Neural progenitor cell (in vitro differentiated cells): ENCODE results near the gene UROC1. TPM values are rescaled to one million over a fixed set of nuclear protein-coding genes. Genes with fewer than 3 reads are reported as not detected.
A peak's percentile ranks its signal among the peaks of the same experiment; 100 is the strongest.

Experiments
- DNase-seq: peaks from one replicate; pipeline ENCODE4 v3.0.0-alpha.2; 2016; ENCODE audit warnings: low spot score
- H2AFZ ChIP-seq: fragments of 200-600 bp; sonication (generic); replicated peaks from 2 replicates; pipeline ENCODE4 v1.6.1; 2016; ENCODE audit warnings: antibody characterized with exemption
- H3F3A ChIP-seq: fragments of 200-600 bp; sonication (generic); 2 replicates; pipeline ENCODE4 v1.6.1; 2016; ENCODE audit warnings: antibody characterized with exemption, low read depth
- H3K27ac ChIP-seq: fragments of 200-600 bp; sonication (generic); 2 replicates; pipeline ENCODE4 v1.5.1; 2016; ENCODE audit warnings: mild to moderate bottlenecking
- H3K27me3 ChIP-seq: fragments of 200-600 bp; sonication (generic); 2 replicates; pipeline ENCODE4 v1.6.1; 2016; ENCODE audit warnings: mild to moderate bottlenecking, moderate library complexity
- H3K36me3 ChIP-seq: fragments of 200-600 bp; sonication (generic); 2 replicates; pipeline ENCODE4 v1.5.1; 2016
- H3K4me1 ChIP-seq: fragments of 200-600 bp; sonication (generic); 2 replicates; pipeline ENCODE4 v1.6.1; 2016; ENCODE audit warnings: mixed run types
- H3K4me2 ChIP-seq: fragments of 200-600 bp; sonication (generic); 2 replicates; pipeline ENCODE4 v1.6.1; 2016
- H3K4me3 ChIP-seq: fragments of 200-600 bp; sonication (generic); 2 replicates; pipeline ENCODE4 v1.5.1; 2016
- H3K79me2 ChIP-seq: fragments of 200-600 bp; sonication (generic); 2 replicates; pipeline ENCODE4 v1.6.1; 2016; ENCODE audit warnings: low read depth
- H3K9ac ChIP-seq: fragments of 200-600 bp; sonication (generic); 2 replicates; pipeline ENCODE4 v1.6.1; 2016
- H3K9me3 ChIP-seq: fragments of 200-600 bp; sonication (generic); 2 replicates; pipeline ENCODE4 v1.5.1; 2016; ENCODE audit warnings: low read depth
- H4K20me1 ChIP-seq: fragments of 200-600 bp; sonication (generic); 2 replicates; pipeline ENCODE4 v1.6.1; 2016; ENCODE audit warnings: low read depth
- H3K27ac Mint-ChIP-seq: 3 replicates; pipeline ENCODE4 v1.8.0; 2021; ENCODE audit warnings: mixed read lengths
- H3K27me3 Mint-ChIP-seq: 2 replicates; pipeline ENCODE4 v1.8.0; 2022; ENCODE audit warnings: low read depth, mild to moderate bottlenecking, inconsistent platforms, moderate library complexity, mixed read lengths; ENCODE audit not compliant: insufficient read depth
- H3K36me3 Mint-ChIP-seq: 3 replicates; pipeline ENCODE4 v1.8.0; 2021; ENCODE audit warnings: mixed read lengths
- H3K4me1 Mint-ChIP-seq: 3 replicates; pipeline ENCODE4 v1.8.0; 2021; ENCODE audit warnings: mixed read lengths
- H3K4me3 Mint-ChIP-seq: 3 replicates; pipeline ENCODE4 v1.8.0; 2021; ENCODE audit warnings: mild to moderate bottlenecking, moderate library complexity, mixed read lengths
- H3K9me3 Mint-ChIP-seq: 3 replicates; pipeline ENCODE4 v1.8.0; 2020; ENCODE audit warnings: mixed read lengths
- EZH2 ChIP-seq: fragments of 200-600 bp; sonication (generic); IDR thresholded peaks from 2 replicates; pipeline ENCODE4 v1.6.1; 2017; ENCODE audit warnings: antibody characterized with exemption, mild to moderate bottlenecking, moderate library complexity
- EZH2phosphoT487 ChIP-seq: fragments of 200-600 bp; sonication (generic); IDR thresholded peaks from 2 replicates; pipeline ENCODE4 v1.6.1; 2017; ENCODE audit warnings: antibody characterized with exemption
- total RNA-seq: library from RNA; depleted of rRNA; stranded (reverse); fragments of >200 nt; gene quantifications from 2 replicates; pipeline ENCODE4 v1.2.3, GENCODE V29; 2015; ENCODE audit warnings: low replicate concordance
- TF ChIP-seq, protein P1 (sequence below): fragments of 200-600 bp; sonication (generic); IDR thresholded peaks from 2 replicates; pipeline ENCODE4 v1.5.1; 2017; ENCODE audit warnings: antibody characterized with exemption, mild to moderate bottlenecking

UROC1 gene
- total RNA-seq, 1 donor from 2014 or later, result not detected

DNA sequence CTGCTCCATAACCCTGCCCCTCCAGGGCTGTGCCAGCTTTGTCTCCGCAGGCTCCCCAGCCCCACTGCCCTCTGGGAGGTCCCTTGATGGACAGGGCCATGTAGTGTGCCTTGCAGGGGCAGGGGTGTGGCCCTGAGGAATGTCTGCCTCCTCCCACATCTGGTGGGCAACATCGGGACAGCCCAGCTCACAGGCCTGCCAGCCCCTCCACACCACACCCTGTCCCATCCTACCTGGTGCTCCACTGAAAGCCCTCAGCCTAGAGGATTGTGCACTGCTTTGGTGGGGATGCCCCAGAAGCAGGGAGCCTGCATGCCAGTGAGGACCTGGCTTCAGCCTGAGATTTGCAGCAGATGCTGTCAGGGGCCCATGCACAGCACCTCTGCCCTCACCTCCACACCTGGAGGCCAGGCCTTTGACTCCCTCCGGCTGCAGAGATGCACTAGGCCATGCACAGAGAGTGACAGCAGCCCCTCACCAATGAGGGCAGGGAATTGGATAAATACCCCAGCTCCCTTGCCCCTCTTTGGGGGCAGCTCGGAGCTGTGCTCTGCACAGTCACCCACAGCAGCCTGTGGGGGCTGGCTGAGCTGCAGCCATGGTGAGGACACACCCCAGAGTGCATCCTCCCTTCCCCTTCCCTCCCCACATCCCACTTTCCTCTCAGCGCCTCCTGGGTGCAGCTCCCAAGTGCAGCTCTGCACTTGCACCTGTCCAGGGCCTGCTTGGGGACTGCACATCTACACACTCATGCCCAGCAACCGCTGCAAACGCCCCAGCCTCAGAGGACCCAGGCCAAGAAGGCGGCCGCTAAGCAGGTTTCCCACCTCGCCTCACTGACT lies 38.4 kb upstream of the UROC1 start:
- Histone ChIP-seq H2AFZ (no peak overlapping the region), H3K27ac (no peak overlapping the region), H3K9me3 (no peaks in the 10 kb centered on the region), H4K20me1 (no peaks in the 10 kb centered on the region), H3K4me2 (no peak overlapping the region), H3F3A (no peaks in the 10 kb centered on the region), H3K36me3 (no peaks in the 10 kb centered on the region), H3K4me3 (no peak overlapping the region), H3K27me3 (no peaks in the 10 kb centered on the region), H3K9ac (no peak overlapping the region), H3K79me2 (no peaks in the 10 kb centered on the region), H3K4me1 (no peaks in the 10 kb centered on the region)
- Mint-ChIP-seq H3K9me3 (no peaks in the 10 kb centered on the region), H3K4me1 (peaks cover 1% of the 10 kb centered on the region), H3K4me3 (no peak overlapping the region), H3K36me3 (no peaks in the 10 kb centered on the region), H3K27ac (no peak overlapping the region), H3K27me3 (no peaks in the 10 kb centered on the region)
- DNase-seq, result no peak
- TF ChIP-seq EZH2phosphoT487 (no peak), EZH2 (no peak)
- TF ChIP-seq, protein P1, sequence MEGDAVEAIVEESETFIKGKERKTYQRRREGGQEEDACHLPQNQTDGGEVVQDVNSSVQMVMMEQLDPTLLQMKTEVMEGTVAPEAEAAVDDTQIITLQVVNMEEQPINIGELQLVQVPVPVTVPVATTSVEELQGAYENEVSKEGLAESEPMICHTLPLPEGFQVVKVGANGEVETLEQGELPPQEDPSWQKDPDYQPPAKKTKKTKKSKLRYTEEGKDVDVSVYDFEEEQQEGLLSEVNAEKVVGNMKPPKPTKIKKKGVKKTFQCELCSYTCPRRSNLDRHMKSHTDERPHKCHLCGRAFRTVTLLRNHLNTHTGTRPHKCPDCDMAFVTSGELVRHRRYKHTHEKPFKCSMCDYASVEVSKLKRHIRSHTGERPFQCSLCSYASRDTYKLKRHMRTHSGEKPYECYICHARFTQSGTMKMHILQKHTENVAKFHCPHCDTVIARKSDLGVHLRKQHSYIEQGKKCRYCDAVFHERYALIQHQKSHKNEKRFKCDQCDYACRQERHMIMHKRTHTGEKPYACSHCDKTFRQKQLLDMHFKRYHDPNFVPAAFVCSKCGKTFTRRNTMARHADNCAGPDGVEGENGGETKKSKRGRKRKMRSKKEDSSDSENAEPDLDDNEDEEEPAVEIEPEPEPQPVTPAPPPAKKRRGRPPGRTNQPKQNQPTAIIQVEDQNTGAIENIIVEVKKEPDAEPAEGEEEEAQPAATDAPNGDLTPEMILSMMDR, result no peak

DNA sequence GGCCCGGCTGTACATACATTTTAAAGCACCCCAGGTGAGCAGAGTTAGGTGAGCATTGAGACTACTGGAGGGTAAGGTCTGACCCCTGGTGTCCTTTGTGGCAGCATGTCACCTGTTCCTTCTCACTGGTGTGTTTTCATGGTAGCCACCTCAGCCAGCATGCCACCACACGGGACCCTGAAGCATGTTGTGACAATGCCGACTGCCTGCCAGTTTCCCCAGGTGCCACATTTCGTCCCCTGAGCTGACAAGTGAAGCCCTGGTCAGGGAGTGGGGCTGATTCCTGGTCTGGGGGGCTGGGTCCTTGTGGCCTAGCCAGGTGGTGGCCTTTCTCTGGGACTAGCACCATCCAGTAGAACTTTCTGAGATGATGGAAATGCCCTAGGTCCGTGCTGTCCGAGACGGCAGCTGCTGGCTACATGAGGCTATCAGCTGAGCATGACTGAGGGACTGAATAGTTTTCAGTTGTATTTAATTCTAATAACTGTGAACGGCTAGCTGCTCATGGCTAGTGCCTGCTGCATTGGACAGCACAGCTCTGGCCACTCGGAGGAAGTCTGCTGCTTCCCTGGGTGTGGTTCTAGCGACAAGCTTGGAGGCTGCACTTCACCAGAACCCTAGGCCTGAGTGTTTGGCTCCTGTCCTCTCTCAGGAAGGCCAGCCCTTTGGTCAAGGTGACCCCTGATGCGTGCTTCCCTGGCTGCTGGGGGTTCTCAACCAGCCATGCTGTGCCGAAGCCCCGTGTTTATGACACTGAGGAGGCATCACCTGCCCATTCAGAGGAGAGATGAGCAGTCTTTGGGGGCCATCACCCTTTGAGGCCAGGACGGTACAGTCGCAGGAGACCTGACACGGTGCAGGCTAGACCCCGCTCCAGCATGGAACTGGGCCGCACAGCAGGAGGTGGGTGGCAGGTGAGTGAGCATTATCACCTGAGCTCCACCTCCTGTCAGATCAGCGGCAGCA lies 37.3 kb upstream of the UROC1 start:
- no peak overlapping the region for H2AFZ ChIP-seq
- no peak overlapping the region for H3K4me2 ChIP-seq
- TF ChIP-seq, protein P1, result no peak
- TF ChIP-seq EZH2 (no peak), EZH2phosphoT487 (no peak)
- Mint-ChIP-seq H3K4me3 (no peak overlapping the region), H3K9me3 (no peaks in the 10 kb centered on the region), H3K36me3 (no peaks in the 10 kb centered on the region), H3K4me1 (peaks cover 10% of the 10 kb centered on the region), H3K27me3 (no peaks in the 10 kb centered on the region), H3K27ac (no peak overlapping the region)
- no peaks in the 10 kb centered on the region for H3K27me3 ChIP-seq
- no peaks in the 10 kb centered on the region for H3K79me2 ChIP-seq
- DNase-seq, result no peak
- no peaks in the 10 kb centered on the region for H3K9me3 ChIP-seq
- H3K27ac ChIP-seq, result no peak overlapping the region
- H4K20me1 ChIP-seq, result no peaks in the 10 kb centered on the region
- H3F3A ChIP-seq, result no peaks in the 10 kb centered on the region
- no peak overlapping the region for H3K4me3 ChIP-seq
- H3K36me3 ChIP-seq, result no peaks in the 10 kb centered on the region
- H3K4me1 ChIP-seq, result peaks cover 2% of the 10 kb centered on the region
- no peak overlapping the region for H3K9ac ChIP-seq

DNA sequence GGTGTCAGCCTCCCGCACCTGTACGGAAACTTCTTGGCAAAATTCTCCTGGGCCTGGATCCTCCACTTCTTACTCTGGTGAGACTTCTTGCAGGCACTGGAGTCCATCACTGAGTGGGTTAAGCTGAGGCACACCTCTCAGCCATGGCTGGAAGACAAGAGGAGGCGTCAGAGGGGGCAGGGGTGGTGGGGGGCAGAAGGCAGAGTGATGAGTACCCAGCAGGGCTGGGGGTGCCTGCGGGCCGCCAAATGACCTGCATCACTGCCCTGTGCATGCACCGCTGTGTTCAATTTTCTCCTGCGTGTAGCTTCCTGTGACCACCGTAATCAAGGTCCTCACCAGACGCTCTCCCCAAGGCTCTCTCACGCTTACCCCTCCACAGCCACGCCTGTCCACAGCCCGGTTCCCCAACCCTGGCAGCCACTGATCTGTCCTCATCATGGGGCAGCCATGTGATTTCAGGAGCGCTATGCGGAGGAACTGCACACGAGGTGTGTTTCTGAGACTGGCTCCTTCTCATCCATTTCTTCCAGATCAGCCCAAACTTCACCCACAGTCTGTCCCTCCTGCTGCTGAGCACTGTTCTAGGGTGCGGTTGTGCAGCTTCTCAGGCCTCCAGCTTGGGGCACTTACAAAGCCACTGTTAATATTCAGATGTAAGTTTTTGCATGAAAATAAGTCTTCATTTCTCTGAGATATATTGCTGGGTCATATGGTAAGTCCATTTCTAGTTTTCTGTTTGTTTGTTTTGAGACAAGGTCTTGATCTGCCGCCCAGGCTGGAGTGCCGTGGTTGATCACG lies 35.9 kb upstream of the UROC1 start:
- Histone ChIP-seq H2AFZ (no peak overlapping the region), H3K27ac (no peak overlapping the region), H3K79me2 (no peaks in the 10 kb centered on the region), H3F3A (no peaks in the 10 kb centered on the region), H3K9ac (no peak overlapping the region), H3K4me3 (no peak overlapping the region), H3K36me3 (no peaks in the 10 kb centered on the region), H3K4me1 (peaks cover 16% of the 10 kb centered on the region), H3K9me3 (no peaks in the 10 kb centered on the region), H3K4me2 (no peak overlapping the region), H4K20me1 (no peaks in the 10 kb centered on the region), H3K27me3 (no peaks in the 10 kb centered on the region)
- TF ChIP-seq EZH2 (no peak), EZH2phosphoT487 (no peak)
- TF ChIP-seq, protein P1, result no peak
- H3K27me3 Mint-ChIP-seq, result no peaks in the 10 kb centered on the region
- no peaks in the 10 kb centered on the region for H3K36me3 Mint-ChIP-seq
- H3K4me1 Mint-ChIP-seq, result peaks cover 22% of the 10 kb centered on the region
- H3K4me3 Mint-ChIP-seq, result no peak overlapping the region
- H3K27ac Mint-ChIP-seq, result peak overlapping the region; percentile 87
- H3K9me3 Mint-ChIP-seq, result no peaks in the 10 kb centered on the region
- no peak for DNase-seq
